Caki2 (cell line): ENCODE results near the gene CEP164. TPM values are rescaled to one million over a fixed set of nuclear protein-coding genes. Genes with fewer than 3 reads are reported as not detected.

Source experiments
- DNase-seq: peaks from one replicate; pipeline ENCODE4 v3.0.0-alpha.2; 2015; ENCODE audit warnings: low read depth
- in situ Hi-C: cut with HindIII; loops from 2 replicates; pipeline ENCODE4 v1.10.0; 2016; ENCODE audit warnings: low sequenced_read_pairs, low pct_unique_long_range_greater_than_20kb, mixed read lengths
- total RNA-seq: library from RNA; depleted of rRNA; stranded (reverse); fragments of >200 nt; shearing (Covaris generic); gene quantifications from 2 replicates; pipeline ENCODE4 v1.2.3, GENCODE V29; 2014; ENCODE audit warnings: low replicate concordance

Gene CEP164
- total RNA-seq, 1 experiment from 2014 or later, result 7.9 TPM

DNA sequence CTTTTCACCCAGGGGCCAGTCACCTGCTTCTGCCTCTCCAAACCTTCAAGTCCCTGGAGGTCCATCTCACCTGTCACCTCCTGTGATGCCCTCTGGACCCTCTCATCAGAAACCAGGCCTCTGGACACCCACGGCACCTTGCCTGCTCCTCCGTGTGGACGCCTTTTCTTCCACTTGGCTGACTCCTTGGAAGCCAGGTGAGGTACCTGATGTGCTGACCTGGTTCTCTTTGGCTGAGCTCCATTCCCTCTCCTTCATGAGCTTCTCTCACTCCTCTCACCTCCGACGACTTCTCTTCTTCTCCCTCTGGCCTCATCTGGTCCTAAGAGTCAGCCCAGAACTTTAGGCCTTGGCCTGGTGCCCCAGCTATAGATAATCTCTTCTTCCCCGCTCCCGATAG is 99.3 kb downstream of the CEP164 start:
- no peak for DNase-seq
- in situ Hi-C loops, result loop anchor here (10.0 kb wide), 1 partner anchor 378 kb away; no protein-coding TSS in a partner anchor

DNA sequence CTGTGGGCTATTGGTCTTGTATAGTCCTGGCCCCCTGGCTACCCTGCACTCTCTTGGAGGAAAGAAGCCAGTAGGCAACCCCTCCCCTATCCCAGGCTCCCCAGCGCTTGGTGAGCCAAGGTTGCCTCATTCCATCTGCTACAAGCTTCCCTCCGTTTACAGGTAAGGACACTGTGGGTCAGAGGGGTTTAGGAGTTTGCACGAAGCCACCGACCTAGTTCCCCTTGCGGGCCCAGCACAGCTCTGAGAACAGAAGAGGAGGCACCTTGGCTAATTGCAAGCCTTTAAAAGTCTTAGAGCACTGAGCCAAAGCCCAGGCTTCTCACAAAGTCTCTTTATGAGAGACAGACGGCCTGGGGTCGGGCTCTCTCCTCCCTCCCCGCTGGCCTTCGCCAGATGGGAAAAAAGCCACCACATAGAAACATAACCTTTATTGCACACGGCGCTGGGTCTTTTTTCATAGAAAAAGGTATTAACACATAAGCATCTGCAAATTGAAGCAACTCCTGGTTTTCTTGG is 99.8 kb downstream of the CEP164 start:
- in situ Hi-C loops, result loop anchor here (10.0 kb wide), 1 partner anchor 377 kb away; no protein-coding TSS in a partner anchor
- DNase-seq, result no peak

DNA sequence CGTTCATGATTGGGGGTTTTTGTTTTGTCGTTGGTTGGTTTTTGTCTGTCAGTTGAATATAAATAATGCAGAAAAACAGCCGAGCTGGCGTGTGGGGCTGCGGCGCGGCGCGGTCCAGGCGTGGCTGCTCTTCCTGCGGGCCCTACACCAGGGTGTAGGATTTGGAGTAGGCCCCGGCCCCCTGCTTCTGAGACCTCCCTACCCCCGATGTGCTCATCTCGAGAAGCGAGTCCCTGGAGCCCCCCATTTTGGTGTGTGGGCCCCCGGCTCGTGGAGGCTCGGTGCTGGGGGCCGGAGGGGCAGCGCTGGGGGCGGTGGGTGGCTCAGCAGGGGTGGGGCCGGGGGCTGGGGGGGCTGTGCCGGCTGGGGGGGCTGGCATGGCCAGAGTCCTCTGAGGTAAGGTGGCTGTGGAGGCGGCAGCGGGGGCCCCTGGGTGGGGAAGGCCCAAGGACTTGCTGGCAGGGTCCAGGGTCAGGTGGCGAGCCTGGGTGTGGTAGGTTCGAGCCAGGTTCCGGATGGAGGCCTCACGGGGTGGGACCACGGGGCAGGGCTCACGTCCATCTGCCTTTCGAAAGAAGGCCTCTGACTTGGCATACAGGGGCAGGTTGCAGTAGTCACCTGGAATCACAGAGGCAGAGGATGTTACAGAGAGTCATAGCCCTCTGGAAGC is 100.7 kb downstream of the CEP164 start:
- in situ Hi-C loops, result loop anchor here (10.0 kb wide), 1 partner anchor 376 kb away; no protein-coding TSS in a partner anchor
- DNase-seq, result no peak

DNA sequence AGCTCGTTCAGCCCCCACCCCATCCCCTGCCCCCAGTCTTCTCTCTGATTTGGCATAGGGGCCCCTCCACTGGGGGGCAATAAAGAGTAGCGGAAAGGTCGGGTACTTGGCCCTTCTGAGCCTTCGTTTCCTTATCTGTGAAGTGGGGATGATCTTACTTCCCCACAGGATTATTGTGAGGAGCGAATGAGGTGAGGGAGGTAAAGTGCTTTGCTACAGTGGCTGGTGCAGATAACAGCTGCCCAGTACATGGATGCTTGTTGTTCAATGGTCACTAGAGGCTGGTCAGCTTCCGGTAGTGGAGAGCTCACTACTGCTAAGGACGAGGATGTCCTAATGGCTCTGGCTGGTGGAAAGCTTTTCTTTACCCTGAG is 101.2 kb downstream of the CEP164 start:
- in situ Hi-C loops, result loop anchor here (10.0 kb wide), 1 partner anchor 376 kb away; no protein-coding TSS in a partner anchor
- no peak for DNase-seq

DNA sequence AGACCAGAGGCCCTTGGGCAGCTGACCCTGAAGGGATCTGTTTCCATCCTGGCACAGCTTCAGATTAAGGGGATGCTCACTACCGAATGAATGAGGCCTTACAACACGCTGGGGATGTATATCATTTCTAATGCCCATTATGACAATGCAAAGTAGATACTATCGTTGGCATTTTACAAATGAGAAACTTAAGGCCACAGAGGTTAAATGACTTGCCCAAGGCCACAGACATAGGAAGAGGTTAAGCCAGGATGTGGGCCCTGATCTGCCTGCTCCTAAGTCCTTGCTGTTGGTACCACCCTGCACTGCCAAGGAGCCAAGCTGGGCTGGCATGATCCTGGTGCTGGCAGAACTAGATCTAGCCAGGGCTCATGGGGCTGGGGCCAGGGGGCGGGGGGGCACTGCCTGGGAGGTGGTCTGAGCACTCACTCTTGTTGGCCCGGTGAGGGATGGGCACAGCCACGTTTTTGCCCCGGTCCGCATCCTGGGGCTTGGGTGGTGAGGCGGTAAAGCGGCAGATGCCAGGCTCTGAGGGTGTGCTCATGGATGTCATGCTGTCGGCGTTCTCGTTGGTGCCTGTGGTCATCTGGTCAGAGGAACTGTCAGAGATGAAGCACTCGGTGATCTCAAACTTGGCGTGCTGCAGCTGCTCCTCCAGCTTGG is 102.8 kb downstream of the CEP164 start:
- in situ Hi-C loops, result no loop called here
- DNase-seq, result no peak

DNA sequence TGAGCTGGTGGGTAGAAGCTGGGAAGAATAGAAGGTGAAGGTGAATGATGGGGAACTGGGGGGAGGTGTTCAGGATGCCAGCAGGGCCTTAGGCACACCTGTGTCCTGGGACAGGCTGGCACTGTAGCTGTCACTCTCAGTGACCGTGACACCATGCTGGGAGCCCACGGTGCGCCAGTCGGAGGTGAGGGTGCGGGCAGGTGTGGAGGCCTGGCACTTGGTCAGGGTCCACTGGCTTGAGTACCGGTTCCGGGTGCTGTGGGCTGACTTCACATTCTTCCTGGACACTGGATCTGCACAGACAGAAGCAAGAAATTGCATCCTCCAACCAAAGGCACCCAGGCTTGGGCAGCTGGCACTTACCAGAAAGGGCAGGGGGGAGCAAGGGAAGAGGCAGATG is 103.8 kb downstream of the CEP164 start:
- in situ Hi-C loops, result no loop called here
- no peak for DNase-seq

DNA sequence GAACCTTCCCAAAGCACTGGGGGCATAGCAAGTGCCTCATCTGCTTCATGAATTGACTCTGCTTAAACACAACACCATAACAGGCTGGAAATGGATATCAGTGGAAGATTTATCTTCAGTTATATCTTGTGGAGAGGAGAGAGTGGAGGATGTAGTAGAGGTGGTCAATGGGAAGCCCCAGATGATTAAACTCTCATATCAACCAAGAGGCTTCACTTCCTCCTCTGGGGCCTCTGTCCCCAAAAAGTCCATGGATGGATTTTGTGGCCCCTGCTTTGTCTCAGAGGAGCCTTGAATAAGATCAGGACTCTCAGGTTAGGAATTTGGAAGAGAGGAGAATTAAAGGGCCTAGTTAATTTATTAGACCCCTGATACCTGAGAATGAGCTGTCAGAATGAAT is 106.1 kb downstream of the CEP164 start:
- DNase-seq, result no peak
- in situ Hi-C loops, result no loop called here

DNA sequence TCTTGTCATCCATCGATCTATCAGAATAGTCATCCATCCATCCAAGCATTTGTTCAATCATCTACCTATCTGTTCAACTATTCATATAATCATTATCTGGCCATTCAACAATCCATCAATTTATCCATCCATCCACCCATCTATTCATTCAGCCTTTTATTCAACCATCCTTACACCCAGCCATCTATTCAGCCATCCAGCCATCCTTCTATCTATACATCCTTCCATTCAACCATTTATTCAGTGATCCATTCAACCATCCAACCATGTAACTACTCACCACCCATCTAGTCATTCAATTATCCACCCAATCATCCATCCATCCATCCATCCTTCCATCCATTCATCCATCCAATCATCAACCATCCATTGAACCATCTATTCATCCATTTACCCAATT is 106.8 kb downstream of the CEP164 start:
- in situ Hi-C loops, result no loop called here
- DNase-seq, result no peak

DNA sequence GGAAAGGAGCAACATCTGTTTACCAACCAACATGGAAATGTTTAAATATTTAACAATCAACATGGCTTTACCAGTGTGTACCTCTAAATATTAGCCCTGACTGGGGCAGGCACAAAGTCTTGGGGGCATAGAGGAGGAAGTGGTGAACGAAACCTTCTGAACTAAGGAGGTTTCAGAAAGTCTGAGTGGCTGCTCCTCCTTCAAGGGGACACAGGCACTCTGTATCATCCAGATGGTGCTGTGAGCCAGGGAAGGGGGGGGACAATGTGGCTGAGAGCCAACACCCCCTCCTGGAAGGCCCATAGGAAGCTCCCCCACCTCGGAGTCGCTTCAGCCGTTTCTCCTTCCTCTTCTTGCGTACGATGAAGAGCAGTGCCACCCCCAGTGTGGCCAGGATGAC is 107.7 kb downstream of the CEP164 start:
- in situ Hi-C loops, result no loop called here
- DNase-seq, result no peak

DNA sequence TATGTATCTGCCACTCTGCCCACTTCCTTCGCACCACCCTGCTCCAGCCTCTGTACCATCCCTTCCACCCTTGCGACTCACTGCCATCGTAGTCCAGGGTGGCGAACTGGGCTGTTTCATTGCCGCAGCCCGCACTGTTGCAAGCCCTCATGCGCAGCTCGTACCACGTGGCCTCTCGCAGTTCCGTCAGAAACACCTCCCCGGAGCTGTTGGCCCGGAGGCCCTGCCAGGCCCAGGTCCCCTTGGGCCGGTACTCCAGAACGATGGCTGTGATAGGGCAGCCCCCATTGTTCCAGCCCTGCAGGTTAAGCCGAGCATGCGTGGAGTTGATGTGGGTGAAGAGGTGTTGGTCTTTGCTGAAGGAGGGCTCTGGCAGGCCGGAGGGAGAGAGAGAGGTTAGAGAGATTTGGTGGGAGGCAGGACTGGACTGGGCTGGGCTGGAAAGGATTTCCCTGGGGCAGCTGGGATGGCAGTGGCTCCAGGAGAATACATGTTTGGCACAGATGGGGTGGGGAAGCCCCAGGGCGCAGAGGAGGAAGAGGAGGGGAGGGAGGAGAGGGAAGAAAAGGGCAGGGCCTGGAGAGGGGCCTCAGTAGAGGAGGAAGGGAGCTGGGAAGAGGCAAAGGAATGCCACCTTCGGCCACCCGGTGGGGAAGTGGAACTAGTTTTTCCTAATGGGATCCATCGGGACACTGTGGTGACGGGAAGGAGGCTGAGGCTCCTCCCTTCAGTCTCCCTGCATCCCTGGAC is 109.6 kb downstream of the CEP164 start:
- no peak for DNase-seq
- in situ Hi-C loops, result no loop called here

DNA sequence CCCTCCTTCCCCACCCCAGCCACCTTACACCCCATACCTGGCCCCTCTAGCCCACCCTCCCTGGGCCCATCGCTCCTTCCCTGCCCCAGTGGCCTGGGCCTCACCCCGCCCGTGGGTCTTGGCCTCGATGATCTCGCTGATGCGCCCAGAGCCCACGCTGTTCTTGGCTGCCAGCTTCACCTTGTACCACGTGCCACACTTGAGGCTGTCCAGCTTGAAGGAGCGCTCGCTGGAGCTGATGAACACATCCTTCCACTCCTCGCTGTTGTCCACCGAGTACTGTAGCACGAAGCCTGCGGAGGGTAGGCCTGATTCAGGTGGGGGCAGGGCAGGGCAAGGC is 110.1 kb downstream of the CEP164 start:
- in situ Hi-C loops, result no loop called here
- no peak for DNase-seq

DNA sequence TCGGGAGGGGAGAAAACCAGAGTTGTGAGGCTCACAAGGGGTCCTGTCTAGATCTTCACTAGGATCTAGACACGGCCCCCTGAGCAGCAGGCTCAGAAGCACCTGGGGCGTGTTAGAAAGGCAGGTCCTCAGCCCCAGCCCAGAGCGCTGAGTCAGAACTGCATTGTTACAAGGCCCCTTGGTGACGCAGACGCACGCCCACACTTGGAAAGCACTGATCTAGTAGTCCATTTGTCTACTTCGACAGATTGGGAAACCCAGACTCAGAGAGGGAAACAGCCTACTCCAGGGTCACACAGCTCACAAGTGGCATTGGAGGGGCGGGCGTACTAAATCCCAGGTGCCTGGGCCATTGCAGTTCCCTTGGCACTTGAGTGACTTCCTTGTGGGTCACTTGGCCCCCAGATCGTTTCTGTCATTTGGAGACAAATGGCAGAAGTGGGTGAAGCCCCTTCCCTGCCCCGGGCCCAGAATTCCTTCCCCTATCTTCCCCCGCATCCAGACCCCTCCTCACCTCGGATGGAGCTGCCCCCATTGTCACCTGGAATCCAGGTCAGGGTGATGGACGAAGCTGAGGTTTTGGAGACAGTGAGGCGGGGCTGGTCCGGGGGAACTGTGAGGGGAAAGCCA is 110.8 kb downstream of the CEP164 start:
- no peak for DNase-seq
- in situ Hi-C loops, result no loop called here

DNA sequence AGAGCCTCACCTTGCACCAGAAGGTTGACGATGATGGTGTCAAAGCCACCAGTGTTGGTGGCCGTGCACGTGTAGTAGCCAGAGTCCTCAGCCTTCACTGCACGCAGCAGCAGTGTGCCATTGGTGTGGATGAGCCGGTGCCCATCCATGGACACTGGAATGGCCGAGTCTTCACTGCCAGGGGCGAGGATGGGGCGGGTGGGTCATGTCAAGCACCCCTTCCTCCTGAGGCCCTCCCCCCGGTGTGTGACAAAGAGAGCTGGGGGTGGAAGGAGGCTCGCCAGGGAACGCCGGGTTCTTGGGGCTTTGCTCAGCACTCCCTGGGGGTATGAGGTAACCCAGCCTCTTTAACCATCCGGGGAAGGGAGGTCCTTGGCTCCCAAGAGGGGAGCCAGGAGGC is 111.6 kb downstream of the CEP164 start:
- in situ Hi-C loops, result no loop called here
- no peak for DNase-seq

DNA sequence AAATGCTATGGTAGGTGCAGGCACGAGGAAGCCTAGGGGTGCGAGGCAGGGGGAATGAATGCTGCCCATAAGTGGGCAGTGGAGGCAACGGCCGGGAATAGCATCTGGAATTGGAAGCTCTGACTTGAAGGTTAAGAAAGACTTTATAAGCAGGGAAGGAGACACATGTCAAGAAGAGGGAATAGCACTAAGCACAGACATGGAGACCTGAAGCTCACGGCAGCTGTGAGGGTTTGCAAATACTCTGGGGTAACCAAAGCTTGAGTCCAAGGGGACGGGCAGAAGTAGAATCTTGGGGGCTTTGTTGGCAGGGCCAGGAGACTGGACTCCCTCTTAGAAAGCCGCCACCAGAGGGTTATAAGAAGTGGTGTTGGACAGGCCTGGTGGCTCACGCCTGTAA is 112.6 kb downstream of the CEP164 start:
- no peak for DNase-seq
- in situ Hi-C loops, result no loop called here

DNA sequence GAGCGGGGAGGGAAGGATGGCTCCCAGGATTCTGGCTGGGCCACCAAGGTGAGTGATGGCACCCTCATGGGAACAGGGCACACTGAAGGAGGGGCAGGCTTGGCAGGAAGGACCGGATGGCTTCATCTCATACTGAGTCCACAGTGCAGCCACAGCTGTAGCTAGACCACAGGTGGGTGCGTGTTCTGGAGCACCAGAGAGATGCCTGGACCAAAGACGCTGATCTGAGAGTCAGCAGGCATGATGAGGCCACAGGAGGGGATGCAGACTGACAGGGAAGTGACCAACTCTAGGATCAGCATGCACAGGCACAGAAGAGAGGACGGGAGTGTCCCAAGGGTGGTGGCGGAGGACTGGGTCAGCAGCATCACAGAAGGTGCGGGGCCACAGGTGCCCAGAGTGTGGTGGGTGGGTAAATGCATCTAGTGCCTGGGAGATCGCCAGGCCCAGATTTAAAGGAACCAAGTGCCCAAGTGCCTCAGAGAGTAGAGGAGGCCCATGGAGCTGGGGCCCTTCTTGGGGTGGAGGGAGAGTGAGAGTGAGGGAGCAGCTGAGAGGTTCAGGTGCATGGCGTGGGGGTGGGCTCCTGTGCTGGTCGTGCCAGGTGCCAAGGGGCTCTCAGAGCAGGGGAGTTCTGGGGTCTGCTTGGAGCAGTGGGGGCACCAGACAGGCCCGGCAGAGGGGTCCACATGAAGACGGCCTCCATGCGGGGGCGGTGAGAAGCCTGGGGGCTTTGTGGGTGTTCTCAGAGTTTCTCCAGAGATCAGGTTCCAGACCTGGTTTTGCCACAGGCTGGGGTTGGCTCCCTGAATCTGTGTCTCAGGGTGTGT is 113.7 kb downstream of the CEP164 start:
- in situ Hi-C loops, result no loop called here
- no peak for DNase-seq

DNA sequence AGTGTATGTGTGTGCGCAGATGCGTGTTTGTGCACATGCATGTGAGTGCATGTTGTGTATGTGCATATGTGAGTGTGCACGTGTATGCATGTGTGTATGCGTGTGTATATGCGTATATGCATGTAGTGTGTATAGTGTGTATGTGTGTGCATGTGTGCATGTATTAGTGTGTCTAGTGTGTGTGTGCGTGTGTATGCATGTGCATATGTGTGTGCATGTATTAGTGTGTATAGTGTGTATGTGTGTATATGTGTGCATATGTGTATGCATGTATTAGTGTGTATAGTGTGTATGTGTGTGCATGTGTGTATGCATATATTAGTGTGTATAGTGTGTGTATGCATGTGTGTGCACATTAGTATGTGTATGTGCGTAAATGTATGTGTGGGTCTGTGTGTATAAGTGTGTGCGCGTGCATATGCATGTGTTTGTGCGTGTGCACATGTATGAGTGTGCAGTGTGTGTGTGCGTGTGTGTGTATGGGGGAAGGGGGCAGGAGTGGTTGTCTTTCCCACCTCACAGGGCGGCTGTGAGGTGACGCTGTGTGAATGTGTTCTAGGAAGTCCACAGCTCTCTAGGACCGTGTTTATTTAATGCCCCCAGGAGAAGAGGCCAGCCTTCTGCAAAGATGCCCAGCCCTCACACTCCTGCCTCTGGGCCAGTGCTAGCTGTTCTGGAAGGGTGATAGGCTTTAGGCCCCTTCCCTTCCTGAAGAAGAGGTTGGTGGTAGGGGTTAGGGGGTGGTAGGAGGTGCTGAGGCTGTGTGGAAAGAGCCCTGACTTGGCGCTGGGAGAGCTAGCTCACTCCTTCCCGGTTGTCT is 114.6 kb downstream of the CEP164 start:
- in situ Hi-C loops, result no loop called here
- no peak for DNase-seq

DNA sequence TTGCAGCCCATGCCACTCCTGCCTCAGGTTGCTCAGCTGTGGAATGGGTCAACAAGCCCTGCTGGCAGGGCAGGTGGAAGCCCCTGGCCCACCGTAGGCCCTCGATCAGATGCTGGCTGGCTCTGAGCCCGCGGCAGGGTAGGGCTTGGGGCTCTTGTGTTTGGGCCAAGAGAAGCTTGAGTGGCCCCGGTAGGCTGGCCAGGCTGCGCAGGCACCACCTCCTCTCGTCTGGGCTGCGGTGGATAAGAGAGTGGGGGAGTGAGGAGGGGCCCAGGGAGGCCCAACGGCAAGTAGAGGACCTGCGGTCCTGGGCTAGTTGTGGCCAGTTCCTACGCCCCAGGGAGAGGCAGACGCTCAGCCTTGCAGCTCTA is 115.2 kb downstream of the CEP164 start:
- in situ Hi-C loops, result no loop called here
- DNase-seq, result no peak
